Measurements from ENCODE around the gene CYB5R3.
"Not testable (repeated sequence)": the region's sequence is repeated elsewhere in the genome, so short reads cannot be mapped to it uniquely, and the experiment has no call there.

Gene CYB5R3

DNA sequence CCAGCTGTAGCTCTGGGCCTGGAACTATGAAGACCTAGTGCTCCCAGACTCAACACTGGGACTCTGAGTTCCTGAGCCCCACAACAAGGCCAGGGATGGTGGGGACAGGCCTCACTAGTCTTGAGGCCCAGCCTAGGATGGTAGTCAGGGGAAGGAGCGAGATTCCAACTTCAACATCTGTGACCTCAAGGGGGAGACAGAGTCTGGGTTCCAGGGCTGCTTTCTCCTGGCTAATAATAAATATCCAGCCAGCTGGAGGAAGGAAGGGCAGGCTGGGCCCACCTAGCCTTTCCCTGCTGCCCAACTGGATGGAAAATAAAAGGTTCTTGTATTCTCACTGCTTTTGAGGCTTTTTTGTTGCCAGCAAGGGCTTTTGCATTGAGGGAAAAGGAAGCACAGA, 75.1 kb downstream of the CYB5R3 start:
- H3K27ac ChIP-seq; H3K27me3 ChIP-seq (ENCODE audit: control insufficient read depth, insufficient read depth, low read length); H3K79me2 ChIP-seq; H3K4me3 ChIP-seq (ENCODE audit: low read depth, low read length); H3K4me2 ChIP-seq (ENCODE audit: low read length); H3K9ac ChIP-seq; H2AFZ ChIP-seq; H3K36me3 ChIP-seq (ENCODE audit: control insufficient read depth, insufficient read depth, low read length); H3K9me3 ChIP-seq (ENCODE audit: control insufficient read depth, low read length); H3K4me1 ChIP-seq: not testable (repeated sequence)

DNA sequence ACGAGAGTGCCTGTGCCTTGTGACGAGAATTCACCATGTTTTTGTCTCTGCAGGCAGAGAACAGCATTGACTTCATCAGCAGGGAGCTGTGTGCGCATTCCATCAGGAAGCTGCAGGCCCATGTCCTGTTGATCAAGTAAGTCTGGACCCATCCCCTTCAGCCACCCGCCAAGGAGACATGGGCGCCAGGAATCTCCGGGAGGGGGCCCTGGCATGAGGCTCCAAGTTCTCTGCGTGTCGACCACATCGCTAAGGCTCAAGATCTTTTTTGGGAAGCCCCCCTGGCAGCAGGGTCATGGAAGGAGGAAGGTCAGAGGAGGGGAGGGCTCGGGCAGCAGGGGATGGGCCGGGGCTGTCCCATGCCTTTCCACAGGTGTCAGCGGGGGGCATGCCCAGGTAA, 78.1 kb downstream of the CYB5R3 start:
- not testable (repeated sequence) for H3K4me1 ChIP-seq; H3K27me3 ChIP-seq (ENCODE audit: control insufficient read depth, insufficient read depth, low read length); H3K9ac ChIP-seq; H3K79me2 ChIP-seq; H3K4me3 ChIP-seq (ENCODE audit: low read depth, low read length); H2AFZ ChIP-seq; H3K36me3 ChIP-seq (ENCODE audit: control insufficient read depth, insufficient read depth, low read length); H3K4me2 ChIP-seq (ENCODE audit: low read length); H3K27ac ChIP-seq; H3K9me3 ChIP-seq (ENCODE audit: control insufficient read depth, low read length)

DNA sequence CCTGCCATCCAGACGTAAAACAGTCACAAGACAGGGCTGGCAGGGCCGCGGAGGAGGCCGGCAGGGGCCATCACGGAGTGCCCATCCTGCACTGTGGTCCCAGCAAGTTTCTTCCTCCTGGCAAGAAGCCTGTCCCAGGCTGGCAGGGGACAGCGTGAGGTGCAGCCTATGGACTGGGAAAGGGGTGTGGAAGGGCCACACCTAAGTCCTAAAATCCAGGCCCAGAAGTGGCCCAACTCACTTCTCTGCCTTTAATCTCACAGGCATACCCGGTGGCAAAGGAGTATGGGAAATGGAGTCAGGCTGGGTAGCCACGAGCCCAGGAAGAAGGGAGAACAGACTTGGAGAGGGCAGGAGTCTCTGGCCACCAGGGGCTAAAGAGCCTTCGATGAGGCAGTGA, 78.6 kb downstream of the CYB5R3 start:
- H3K36me3 ChIP-seq (ENCODE audit: control insufficient read depth, insufficient read depth, low read length); H3K9ac ChIP-seq; H3K4me3 ChIP-seq (ENCODE audit: low read depth, low read length); H3K79me2 ChIP-seq; H3K9me3 ChIP-seq (ENCODE audit: control insufficient read depth, low read length); H3K4me2 ChIP-seq (ENCODE audit: low read length); H3K4me1 ChIP-seq; H2AFZ ChIP-seq; H3K27me3 ChIP-seq (ENCODE audit: control insufficient read depth, insufficient read depth, low read length); H3K27ac ChIP-seq: not testable (repeated sequence)

DNA sequence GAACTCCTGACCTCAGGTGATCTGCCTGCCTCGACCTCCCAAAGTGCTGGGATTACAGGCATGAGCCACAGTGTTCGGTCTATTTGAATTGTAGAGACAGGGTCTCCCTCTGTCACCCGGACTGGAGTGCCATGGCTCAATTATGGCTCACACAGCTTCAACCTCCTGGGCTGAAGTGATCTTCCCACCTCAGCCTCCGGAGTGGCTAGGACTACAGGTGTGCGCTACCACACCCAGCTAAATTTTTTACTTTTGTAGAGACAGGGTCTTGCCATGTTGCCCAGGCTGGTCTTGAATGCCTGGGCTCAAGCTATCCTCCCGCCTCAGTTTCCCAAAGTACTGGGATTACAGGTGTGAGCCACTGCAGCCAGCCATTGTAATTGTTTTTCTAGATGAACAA, 81.2 kb downstream of the CYB5R3 start:
- not testable (repeated sequence) for H3K27ac ChIP-seq; H3K36me3 ChIP-seq (ENCODE audit: control insufficient read depth, insufficient read depth, low read length); H2AFZ ChIP-seq; H3K9ac ChIP-seq; H3K4me1 ChIP-seq; H3K79me2 ChIP-seq; H3K4me2 ChIP-seq (ENCODE audit: low read length); H3K9me3 ChIP-seq (ENCODE audit: control insufficient read depth, low read length); H3K4me3 ChIP-seq (ENCODE audit: low read depth, low read length); H3K27me3 ChIP-seq (ENCODE audit: control insufficient read depth, insufficient read depth, low read length)

Measured in parathyroid adenoma (tissue), 2 donors.